ENCODE results near the gene CD164L2. TPM values are rescaled to one million over a fixed set of nuclear protein-coding genes. Genes with fewer than 3 reads are reported as not detected.

Gene CD164L2
- total RNA-seq, 1 donor from 2014 or later: not detected

DNA sequence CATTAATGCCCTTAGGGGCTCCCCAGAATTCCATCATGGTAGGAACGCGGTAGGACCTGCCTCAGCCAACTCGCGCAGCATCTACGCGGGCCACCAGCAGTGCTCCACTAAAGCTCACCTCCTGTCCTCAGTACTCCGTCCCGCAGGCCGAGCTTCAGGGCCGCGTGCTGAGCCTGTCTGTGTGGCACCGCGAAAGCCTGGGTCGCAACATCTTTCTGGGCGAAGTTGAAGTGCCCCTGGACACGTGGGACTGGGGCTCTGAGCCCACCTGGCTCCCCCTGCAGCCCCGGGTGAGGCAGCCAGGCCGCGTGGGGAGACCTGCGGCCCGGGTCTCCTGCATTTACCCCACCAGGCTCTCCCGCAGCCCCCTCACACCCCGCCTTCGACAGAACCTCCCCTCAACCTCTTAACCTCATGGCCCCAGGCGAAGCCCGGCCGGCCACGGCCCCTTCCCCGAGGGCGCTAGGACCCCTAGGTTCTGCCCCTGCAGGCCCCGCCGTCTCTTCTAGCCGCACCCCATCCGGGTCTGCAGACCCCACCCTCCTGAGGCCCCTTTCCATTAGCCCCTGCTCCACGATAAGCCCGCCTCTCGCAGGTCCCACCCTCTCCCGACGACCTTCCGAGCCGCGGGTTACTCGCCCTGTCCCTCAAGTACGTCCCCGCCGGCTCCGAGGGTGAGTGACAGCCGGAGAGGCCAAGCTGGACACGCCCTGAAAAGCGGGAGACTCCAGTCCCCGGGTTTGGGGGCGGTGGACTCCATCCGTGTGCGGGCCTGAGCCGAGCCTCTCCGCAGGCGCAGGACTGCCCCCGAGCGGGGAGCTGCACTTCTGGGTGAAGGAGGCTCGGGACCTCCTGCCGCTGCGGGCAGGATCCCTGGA, 32.2 kb downstream of the CD164L2 start:
- DNase-seq (ENCODE audit: low spot score in 2 of 2) (peak in 1 of 2 donors; percentile 61), FAIRE-seq (no peak)

DNA sequence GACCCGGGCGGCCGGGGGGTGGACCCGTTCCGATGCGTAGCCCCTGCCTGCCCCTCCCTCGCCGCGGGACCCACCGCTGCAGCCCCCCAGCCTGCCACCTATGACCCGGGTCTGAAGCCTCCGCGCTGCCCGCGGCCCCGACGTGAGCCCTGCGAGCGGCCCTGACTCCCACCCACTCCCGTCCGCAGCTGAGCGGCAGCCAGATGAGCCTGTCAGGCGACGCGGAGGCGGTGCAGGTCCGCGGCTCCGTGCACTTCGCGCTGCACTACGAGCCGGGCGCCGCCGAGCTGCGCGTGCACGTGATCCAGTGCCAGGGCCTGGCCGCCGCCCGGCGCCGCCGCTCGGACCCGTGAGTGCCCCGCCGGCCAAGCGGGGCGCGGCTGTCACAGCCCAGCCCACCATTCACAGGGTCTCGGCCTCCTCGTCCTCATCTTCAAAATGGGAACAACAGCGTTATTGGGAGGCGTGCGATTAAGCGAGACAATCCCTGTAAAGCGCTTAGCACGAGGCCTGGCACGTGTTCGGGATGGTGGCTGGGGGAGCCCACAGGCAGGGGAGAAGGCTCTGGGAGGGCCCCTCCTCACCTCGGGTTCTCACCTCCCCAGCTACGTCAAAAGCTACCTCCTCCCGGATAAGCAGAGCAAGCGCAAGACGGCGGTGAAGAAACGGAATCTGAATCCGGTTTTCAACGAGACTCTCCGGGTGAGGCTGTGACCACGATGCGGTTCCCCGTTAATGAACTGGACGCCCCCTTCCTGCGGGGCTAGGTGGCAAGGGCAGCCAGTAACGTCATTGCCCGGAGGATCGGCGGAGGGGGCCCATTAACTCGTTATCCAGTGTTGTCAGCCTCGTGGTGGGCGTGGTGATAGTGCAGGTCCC, 33.1 kb downstream of the CD164L2 start:
- FAIRE-seq (no peak), DNase-seq (ENCODE audit: low spot score in 2 of 2) (peak in 1 of 2 donors; percentile 81)

DNA sequence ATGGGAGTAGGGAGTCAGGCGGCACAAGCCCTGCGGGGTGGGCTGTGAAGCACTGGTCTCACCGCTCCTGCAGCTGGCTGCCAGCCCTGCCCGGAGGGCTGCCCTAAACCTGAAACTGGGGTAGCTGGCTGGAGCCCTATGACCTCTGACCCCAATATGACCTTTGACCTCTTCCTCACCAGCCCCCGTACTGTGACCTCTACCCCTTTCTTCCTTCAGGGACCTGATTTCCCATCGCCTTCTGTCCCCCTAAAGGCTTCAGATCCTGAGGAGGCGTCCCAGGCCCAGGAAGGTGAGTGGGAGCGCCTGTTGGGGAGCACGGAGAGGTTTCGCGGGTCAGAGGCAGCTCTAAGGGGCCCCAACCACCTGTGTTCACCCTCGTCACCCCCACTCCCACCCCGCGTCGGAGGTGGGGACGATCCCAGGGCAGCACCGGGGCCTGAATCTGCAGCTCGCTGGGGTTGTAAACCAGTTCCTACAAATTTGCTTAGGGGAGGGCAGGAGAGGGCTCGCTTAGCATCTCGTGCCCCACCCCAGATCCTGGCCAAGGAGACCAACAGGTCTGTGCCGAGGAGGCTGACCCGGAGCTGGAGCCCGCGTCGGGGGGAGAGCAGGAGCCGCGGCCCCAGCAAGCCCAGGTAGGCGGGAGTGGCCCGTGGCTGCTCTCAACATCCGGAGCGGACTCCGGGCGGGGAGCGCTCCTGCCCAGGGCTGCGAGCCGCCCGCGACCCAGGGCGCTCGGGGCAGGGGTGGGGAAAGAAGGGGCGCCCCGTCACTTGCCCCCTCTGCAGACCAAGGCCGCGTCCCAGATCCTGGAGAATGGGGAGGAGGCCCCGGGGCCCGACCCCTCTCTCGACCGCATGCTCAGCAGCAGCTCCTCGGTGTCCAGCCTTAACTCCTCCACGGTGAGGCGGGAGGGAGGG, 34.0 kb downstream of the CD164L2 start:
- FAIRE-seq (no peak), DNase-seq (ENCODE audit: low spot score in 2 of 2) (no peak)

- FAIRE-seq (no peak), DNase-seq (ENCODE audit: low spot score in 2 of 2) (no peak)
These were observed 36.0 kb downstream of the CD164L2 start for GRCh38 chr1:27346991-27347624.

- DNase-seq (ENCODE audit: low spot score in 2 of 2): no peak
- no peak for FAIRE-seq
These were observed 36.8 kb downstream of the CD164L2 start for GRCh38 chr1:27346357-27346756.

DNA sequence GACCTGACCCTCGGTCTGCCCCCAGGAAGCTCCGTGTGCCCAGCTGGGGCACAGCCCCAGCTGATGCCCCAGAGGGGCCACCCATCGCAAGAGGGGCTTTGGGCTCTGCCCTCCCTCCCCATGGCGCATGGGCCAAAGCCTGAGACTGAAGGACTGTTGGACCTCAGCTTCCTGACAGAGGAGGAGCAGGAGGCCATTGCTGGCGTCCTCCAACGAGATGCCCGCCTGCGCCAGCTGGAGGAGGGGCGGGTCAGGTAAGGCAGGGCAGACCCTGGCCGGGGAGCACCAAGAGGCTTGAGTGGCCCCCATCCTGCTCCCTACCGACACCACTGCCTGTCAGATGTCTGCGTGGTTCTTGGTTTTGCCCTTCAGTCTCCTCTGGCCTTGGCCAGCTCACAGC, 37.9 kb downstream of the CD164L2 start:
- DNase-seq (ENCODE audit: low spot score in 2 of 2) (no peak), FAIRE-seq (no peak)

- no peak for DNase-seq (ENCODE audit: low spot score in 2 of 2)
- FAIRE-seq: no peak
These were observed 39.5 kb downstream of the CD164L2 start for GRCh38 chr1:27343639-27344025.

GRCh38 chr1:27342778-27343638, 40.1 kb downstream of the CD164L2 start:
- no peak for FAIRE-seq
- DNase-seq (ENCODE audit: low spot score in 2 of 2): no peak

- FAIRE-seq (no peak), DNase-seq (ENCODE audit: low spot score in 2 of 2) (no peak)
These were observed 40.7 kb downstream of the CD164L2 start for GRCh38 chr1:27342391-27342777.

DNA sequence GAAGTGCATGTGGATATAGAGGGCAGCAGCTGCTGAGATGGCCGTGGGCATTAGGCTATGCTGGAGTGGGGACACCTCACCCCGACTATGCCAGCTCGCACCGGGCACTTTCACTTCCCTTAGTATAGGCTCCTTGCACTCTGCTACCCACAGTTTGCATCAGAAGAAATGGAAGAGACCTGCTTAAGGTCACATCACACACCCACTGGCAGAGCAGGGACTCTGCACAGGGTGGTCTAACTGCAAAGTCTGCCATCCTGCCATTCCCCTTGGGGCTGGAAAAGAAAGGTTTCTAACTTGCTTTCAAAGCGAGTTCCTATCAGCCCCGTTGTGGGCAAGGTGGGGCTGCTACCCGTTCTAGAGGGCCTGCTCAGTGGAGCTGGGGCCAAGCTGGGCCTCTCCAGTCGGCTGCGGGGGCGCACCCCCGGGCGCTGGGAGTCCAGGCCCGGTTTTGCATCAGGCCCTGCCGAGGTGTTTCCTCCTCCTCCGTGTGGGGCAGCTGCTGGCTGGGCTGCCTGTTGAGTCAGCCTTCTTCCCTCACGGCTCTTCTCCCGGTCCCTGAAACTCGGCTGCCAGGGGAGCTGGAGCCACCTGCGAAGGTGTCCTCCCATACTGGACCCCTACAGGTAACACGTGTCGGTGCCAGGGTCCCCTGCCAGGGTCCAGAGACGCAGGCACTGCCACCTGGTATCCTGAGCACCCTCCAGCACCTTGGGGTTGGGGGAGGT, 41.4 kb downstream of the CD164L2 start, which contains the start of gene SYTL1:
TSS of gene SYTL1 (plus strand) at position 498 of the 728 bp plus-strand sequence. CDS start 3,313 bp downstream, outside the sequence.
- FAIRE-seq (no peak), DNase-seq (ENCODE audit: low spot score in 2 of 2) (no peak)

- DNase-seq (ENCODE audit: low spot score in 2 of 2) (no peak), FAIRE-seq (no peak)
These were observed 43.9 kb downstream of the CD164L2 start for GRCh38 chr1:27339213-27339612.

DNA sequence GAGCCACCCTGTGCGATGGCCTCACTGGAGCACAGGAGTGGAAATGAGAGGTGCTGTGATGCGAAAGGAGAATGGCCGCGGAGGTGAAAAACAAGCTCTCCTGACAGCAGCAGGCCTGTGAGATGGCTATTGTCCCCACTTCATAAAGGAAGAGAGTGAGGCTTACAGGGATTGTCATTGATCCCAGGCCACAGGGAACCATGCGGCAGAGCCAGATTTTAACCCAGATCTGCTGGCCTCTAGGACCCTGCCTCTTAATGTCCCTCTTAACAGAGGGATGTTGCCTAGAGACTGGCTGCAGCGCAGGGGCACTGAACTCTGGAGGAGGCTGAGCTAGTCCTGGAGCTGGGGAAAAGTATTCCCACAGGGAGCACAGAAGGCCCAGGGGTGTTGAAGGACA, 44.4 kb downstream of the CD164L2 start:
- DNase-seq (ENCODE audit: low spot score in 2 of 2): no peak
- no peak for FAIRE-seq

- FAIRE-seq (no peak), DNase-seq (ENCODE audit: low spot score in 2 of 2) (no peak)
These were observed 46.4 kb downstream of the CD164L2 start for GRCh38 chr1:27336756-27337155.

DNA sequence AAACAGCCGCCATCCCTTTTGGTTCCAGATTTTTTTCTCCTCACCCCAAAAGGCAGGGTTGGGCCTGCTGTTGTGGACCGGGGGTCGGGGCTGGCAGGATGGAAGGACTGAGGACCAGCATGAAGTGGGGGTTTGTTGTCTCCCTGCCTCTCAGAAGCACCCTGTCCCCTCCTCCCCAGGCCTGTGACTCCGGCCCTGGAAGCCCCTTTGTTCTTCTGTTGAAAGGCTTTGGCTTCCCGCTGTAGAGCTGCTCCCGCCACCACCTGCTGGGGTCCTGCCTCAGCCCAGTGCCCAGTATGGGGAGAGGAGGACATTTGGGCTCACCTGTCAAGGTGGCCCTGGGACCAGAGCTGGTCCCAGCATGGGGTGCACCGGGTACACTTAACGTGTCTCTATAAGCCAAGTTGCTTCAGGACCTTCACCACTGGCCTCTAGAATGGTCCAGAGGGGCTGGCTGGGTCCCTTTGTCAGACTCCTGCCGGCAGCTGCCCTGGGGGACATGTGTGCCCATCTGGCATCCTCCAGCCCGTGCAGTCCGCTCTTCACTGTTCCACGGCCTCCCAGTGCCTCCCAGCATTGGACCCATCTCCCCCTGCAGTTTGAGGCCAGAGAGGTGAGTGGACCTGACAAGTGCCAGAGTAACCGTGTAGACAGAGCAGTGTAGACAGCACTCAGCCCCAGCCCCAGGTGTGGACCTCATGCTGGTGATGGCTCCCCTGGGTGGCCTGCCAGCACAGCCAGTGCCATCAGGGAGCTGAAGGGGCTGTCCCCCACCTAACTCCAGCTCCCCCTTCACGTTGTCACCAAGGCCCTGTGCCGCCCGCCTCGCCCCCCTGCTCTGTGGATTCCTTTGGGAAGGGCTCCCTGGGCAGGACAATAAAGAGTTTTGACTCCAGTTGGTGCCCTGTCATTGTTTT, 47.4 kb downstream of the CD164L2 start:
- DNase-seq (ENCODE audit: low spot score in 2 of 2) (no peak), FAIRE-seq (no peak)

DNA sequence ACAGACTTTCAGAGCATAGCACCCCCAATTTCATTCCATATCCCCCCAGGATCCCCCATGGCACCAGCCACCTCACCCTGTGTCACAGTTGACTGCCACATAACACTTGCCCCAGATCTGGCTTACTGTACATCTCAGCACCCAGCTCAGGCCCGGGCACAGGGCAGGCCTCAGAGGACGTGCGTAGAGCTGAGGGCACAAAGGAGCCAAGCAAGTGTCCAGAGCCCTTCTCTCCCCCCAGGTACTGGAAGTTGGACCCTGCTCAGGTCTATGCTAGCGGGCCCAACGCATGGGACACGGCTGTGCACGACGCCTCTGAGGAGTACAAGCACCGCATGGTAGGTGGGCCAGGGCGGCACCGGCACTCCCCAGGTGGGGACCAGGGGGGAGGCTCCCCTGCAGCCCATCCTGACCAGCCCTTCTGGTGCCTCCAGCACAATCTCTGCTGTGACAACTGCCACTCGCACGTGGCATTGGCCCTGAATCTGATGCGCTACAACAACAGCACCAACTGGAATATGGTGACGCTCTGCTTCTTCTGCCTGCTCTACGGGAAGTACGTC, 49.3 kb downstream of the CD164L2 start:
- DNase-seq (ENCODE audit: low spot score in 2 of 2) (no peak), FAIRE-seq (no peak)

DNA sequence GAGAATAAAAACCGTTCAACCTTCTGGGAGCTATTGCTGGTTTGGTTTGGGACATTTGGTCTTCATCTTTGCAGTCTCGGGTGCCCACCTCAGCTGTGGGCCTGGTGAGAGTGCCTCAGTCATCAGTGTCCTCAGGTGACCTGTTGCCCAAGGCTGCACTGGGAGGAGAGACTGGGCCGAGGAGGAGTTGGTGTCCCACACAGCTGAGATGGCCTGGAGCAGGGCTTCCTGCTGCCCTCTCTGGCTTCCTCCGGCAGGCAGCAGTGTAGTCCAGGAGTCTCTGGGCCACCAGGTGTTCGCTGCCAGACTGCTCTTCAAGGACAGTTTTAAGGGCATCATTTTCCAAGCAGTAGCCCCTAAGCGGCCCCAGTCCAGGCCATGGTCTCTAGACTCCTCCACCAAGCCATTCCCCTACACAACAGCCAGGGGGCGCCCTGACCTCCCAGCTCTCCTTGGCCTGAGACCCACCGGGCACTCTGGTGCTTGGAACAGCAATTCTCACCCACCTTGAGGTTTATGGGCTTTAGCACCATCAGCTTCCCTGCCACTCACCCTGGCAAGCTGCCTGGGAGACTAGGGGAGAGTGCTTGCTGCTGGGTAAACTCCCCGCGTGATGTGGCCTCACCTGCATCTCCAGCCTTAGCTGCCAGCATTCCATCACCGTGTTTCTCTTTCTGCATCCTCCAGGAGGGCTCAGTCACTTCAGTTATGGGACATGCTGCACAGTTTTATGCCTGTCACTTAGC, 50.4 kb downstream of the CD164L2 start:
- FAIRE-seq: no peak
- DNase-seq (ENCODE audit: low spot score in 2 of 2): peak; percentile 59 to 81
